ENCODE data around the gene PLA2G6.
A peak's percentile ranks its signal among the peaks of the same experiment; 100 is the strongest.

PLA2G6 gene, protein sequence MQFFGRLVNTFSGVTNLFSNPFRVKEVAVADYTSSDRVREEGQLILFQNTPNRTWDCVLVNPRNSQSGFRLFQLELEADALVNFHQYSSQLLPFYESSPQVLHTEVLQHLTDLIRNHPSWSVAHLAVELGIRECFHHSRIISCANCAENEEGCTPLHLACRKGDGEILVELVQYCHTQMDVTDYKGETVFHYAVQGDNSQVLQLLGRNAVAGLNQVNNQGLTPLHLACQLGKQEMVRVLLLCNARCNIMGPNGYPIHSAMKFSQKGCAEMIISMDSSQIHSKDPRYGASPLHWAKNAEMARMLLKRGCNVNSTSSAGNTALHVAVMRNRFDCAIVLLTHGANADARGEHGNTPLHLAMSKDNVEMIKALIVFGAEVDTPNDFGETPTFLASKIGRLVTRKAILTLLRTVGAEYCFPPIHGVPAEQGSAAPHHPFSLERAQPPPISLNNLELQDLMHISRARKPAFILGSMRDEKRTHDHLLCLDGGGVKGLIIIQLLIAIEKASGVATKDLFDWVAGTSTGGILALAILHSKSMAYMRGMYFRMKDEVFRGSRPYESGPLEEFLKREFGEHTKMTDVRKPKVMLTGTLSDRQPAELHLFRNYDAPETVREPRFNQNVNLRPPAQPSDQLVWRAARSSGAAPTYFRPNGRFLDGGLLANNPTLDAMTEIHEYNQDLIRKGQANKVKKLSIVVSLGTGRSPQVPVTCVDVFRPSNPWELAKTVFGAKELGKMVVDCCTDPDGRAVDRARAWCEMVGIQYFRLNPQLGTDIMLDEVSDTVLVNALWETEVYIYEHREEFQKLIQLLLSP

DNA sequence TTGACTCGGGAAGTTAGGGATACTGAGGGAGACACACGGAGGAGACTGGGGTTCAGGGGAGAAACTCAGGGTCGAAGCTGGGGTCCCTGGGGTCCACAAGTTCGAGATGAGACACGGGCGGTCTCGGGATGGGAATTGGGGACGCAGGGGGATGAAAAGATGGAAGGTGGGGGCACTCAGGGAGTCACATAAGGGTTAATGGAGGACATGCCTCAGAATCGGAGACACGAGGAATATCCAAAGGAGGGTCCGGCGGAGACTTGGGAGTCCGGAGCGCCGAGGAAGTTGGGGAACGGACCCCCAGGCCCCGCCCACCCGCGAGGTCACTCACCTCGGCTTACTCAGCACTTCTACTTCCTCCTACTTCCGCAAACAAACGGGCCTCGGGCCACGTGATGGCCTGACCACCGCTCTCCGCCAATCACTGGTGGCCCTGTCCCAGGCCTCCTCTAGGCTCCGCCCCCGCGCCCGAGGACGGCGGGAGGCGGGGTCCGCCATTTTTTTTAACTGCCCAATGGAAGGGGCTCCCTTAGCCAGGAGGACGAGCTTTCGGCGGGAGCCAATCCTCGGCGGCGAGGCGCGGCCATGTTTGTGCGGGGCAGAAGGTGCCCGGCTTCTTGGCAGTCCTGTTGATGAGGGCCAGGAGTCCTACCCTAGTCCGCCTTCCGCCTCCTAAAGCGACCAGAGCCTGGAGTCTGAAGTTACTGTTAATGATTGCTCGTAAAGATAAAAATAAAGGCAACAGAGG is at the start of gene PLA2G6:
PLA2G6 (minus strand) TSS at position 378 of the 748 bp plus-strand sequence. CDS start 12,404 bp downstream, outside the sequence.
- peak; percentile 97 for DNase-seq

DNA sequence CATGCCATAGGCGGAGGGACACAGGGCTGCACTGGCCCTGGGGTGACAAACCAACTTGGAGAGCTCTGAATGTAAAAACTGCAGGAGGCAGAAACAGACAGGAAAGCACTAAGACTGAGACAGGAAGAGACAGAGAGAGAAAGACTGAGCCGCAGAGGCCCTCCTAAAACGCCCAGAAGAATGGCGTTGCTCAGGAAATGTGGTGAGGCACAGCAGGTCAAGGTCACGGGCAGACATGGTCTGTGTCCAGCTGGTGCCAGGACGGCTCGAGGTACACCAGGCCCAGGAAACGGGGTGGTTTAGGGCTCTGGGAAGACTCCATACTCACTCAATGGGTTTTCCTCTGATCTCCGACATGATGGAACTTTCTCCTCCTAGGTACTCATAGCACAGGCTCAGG is 49.3 kb upstream of the PLA2G6 start:
- no peak for DNase-seq

DNA sequence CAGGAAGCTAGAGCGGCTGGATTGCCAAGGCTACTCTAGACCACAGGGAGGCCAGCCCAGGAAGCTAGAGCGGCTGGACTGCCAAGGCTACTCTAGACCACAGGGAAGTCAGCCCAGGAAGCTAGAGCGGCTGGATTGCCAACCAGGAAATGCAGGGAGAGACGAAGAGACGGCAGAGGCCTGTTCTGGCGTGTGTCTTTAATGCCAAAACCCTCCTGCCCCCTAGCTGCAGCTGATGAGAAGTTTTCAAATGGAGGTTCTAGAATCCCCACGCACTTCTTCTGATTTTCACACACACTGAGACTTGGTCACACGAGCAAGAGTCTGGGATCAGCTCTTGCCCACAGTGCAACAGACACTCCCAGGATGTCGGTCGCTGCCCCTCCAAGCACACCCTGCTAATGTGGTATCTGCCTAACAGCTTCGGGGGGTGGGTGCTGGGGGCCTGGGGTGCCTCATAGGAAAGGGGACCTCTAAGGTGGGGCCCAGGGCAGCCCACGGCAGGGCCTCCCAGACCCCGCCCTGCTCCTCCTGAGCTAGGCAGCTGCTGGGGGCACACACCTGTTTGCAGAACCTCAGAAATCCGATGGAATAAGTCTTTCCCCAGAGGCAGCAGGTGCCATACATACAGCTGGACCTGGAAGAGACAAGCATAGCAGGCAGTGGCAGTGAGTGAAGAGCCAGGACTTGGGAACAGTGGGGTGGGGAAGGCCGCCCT is 48.6 kb upstream of the PLA2G6 start:
- no peak for DNase-seq

DNA sequence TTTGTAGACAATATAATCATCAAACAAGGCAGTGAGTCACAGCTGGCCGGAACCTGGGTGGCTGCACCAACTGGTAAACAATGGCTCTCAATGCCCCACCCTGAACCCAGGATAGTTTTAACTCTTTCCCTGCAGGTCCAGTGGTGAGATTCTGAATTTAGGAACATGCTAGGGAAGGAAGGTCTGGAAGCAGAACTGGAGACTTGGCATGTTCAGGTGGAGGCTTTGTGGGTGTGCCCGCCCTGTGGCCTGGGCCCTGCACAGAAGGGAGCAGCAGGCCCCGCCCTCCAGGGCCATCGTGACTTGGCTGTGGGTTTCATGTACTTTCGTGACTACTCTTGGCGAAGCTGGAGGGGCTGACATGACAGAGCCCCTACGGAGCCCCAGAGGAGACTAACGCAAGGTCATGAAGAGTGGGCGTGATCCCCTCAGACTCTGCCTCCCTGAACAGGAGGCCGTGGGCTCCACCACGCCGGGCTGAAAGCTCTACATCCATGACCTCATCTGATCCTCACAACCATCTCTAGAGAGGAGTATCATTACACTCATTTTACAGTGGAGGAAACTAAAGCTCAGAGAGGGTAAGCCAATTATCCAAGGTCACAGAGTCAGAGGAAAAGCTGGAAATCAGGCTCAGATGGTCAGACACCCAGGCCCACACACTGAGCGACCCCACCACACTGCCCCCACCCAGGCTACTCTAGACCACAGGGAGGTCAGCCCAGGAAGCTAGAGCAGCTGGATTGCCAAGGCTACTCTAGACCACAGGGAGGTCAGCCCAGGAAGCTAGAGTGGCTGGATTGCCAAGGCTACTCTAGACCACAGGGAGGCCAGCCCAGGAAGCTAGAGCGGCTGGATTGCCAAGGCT is 47.5 kb upstream of the PLA2G6 start:
- DNase-seq: no peak

DNA sequence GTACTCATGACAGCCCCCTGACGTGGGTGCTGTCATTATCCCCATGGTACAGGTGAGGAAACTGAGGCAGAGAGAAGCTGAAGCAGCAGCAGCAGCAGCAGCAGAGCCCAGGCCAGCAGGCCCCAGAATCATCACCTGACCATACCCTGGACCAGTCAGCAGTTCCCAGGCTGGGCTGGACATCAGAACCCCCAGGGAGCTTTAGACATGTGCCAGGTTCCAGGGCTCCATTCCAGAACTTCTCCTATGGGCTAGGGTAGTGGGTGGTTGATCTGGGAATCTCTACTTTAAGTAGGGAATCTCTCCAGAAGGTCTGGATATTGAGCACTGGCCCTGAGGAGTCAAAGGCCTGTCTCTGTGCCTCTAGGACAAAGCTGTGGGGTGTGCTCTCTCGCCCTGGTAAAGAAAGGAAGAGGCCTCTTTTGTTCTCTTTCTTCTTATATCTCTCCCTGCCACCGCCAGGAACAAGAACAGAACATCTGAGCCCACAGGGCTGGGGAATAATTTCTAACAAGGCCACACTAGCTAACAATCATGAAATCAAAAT is 46.8 kb upstream of the PLA2G6 start:
- DNase-seq: no peak

DNA sequence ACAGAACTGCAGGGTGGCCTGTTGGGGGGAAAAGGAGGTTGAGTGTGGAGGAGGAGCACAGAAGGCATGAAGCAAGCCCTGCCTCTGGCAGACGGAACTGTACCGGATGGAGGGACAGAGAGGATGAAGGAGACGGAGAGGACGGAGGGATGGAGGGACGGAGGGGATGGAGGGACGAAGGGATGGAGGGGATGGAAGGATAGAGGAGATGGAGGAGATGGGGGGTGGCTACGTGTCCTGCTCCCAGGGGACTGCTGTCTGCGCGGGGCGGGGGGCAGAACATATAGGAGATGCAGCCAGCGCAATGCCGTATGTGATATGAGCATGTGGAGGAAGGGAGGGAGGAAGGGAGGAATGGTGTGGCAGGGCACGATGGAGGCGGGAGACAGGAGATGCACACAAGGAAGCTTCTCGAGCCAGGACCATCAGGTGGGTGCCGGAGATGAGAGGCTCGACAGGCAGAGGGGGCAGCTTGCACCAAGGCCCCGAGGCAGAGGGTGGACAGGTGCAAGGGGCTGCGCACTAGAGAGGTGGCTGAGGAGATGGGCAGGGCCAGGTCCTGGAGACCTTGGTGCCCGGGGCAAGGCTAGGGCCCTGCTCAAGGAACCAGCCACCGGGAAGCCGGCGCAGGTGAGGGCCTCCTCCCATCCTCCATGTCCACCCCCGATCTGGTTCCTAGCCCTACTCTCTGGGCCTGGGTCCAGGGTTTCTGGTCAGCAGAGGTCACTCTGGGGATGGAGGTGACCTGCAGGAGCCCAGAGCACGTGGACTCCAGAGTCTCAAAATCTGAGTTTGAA is 45.4 kb upstream of the PLA2G6 start:
- DNase-seq: no peak

DNA sequence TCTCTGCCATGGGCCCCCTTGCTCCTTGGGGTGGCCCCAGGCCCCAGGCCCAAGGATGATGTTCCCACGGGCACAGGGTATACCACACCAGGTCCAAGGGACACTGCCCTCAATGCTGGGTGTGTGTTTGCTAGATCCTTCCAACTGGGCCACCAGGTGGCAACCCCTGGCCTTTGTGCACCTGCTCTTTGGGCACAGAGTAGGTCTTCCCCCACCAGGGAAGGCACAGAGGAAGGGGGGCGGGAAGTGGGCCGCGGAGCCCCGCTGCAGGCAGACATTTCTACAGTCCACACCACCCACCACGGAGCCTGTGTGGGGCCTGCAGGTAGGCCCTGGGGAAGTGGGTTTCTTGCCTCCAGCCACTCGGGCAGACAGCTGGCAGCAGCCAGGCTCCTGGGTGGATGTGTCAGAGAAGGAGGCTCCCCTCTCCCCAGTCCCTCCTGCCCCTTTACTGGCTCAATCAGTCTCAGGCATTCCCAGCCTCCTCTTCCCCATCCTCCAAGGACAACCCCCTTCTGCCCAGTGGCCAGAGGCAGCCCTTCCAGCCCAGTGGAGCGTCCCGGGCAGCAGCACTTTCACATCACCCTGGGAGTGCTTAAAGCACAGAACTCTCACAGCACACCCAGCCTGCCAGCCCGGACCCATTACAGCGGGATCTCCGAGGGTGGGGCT is 41.8 kb upstream of the PLA2G6 start:
- no peak for DNase-seq

DNA sequence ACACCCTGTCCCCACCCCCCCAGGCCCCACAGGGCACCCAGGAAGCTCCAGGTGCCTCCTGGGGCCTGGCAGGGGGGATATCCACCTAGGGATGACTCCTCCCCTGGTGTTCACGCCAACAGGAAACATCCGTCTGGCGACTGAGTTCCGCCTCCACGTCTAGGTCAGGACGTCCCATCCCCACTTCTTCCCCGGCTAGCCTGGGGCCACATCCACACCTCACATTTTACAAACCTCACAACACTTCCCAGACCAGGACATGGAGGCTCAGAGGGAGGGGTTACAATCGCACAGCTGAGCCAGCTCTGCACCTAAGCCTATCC is 41.1 kb upstream of the PLA2G6 start:
- DNase-seq: no peak

DNA sequence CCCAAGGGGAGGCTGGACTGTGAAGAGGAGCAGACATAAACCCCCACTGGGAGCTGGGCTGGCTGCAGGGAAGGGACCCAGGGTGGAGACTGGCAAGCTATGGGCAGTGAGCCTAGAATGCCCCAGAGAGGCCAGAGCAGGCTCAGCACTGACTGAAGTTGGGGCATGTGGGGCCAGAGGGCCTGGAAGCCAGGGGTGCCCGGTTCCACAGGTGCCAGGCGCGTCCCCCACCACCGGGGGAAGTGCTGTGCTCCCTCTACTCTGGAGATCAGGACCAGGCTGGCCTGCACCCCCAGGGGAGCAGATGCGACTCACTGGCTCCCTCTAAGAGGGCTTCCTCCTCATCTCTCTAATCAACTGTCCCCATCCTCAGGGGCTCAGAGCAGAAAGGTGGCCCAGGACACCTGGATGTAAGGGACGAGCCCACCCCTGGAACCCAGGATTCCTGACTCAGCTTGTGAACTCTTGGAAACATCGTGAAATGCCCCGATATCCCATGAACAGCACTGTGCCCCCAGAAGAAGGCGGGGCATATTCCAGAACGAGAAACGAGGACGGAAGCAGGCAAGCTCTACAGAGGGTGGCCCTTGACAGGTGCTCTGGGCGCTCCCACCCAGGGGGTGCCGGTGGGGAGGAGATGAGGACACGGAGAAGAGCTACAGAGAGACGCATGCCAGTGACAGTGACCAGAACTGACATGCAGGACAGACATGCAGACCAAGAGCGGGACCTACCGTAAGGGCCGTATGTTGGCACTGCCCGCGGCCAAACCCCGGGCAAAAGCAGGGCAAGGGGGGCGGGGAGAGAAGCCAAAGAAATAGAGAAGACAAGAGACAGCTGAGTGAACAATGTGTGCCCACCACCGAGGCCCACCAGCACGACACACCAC is 40.5 kb upstream of the PLA2G6 start:
- DNase-seq: no peak

DNA sequence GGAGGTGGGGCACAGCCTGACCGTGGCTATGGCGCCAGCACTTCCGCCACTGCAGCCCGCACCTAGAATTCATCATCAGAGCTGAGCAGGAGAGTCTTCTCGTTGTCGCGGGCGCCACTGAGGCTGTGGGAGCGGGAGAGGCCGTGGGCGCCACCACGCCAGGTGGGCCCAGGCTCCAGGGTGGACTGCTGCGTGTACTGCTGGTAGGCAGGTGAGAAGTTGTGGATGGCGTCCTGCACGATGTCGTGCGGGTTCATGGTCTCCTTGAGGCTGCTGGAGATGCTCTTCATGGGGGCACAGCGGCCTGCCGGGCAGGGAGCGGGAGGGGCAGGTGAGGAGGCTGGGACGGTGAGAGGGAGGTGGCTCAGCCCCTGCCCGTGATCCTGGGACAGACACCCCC is 39.8 kb upstream of the PLA2G6 start:
- no peak for DNase-seq

DNA sequence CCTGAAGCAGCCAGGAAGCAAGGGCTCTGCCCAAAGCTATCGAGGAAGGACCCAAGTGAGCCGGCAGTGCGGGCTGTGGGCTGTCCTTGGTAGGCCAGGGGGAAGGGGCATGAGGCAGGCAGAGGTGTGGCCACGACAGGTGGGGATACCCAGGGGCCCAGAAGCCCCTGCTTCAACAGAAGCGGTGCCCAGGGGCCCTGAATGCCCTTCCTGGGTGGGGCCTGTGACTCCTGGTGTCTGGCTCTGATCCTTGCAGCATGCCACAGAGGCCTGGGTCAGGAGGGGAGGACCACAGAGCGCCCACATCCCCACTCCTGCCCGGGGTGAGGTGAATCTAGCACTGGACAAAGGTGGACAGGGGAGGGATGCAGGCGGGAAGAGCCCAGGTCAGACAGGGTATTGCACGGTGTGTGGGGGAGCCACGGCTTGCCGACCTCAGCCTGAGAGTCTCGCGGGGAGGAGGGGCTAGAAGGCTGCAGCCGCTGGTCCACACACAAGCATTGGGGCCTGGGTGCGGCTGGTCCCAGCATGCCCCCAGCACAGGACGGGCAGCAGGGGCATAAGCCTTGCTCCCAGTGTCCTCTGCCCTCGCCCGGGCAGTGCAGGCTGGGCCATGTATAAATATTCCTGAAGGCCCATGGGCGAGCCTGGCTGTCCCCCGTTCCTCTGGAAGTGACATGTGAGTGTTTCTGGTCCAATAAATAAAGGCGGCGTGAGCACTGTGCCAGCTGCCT is 39.2 kb upstream of the PLA2G6 start:
- DNase-seq: no peak

DNA sequence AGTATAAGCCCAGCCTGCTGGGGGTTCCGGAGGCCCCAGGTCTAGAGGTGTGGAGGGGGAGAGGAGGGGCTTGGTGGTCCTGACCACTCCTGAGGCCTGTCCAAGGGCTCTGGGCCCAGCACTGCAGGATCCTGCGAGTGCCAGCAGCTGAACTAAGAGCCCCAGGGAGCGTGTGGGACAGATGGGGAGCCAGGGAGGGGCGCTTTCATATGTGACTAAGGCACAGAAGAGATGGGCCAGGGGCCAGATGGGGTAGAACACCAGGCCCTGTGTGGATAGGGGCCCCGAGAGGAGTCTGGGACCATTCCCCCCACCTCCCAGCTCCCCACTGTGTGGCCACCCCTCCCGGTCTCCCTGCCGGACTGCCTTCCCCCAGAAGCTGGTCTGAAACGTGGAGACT is 38.5 kb upstream of the PLA2G6 start:
- no peak for DNase-seq

DNA sequence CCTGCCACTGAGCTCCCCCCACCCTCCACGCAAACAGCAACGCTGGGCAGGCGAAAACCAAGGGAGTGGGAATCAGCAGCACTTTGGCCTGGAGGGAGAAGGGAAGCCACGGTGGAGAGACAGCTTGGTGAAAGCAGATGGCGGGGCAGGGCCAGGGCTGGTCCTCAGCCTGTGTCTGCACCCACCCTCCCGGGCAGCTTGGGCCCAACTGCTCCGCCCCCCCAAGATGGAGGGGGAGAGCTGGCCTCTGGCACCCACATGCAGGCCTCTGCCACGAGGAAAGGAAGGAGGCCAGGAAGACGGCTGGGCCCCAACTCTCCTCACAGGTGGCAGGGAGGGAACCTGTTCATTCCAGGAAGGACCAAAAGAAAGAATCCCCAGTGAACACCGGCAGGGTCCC is 38.0 kb upstream of the PLA2G6 start:
- DNase-seq: no peak

DNA sequence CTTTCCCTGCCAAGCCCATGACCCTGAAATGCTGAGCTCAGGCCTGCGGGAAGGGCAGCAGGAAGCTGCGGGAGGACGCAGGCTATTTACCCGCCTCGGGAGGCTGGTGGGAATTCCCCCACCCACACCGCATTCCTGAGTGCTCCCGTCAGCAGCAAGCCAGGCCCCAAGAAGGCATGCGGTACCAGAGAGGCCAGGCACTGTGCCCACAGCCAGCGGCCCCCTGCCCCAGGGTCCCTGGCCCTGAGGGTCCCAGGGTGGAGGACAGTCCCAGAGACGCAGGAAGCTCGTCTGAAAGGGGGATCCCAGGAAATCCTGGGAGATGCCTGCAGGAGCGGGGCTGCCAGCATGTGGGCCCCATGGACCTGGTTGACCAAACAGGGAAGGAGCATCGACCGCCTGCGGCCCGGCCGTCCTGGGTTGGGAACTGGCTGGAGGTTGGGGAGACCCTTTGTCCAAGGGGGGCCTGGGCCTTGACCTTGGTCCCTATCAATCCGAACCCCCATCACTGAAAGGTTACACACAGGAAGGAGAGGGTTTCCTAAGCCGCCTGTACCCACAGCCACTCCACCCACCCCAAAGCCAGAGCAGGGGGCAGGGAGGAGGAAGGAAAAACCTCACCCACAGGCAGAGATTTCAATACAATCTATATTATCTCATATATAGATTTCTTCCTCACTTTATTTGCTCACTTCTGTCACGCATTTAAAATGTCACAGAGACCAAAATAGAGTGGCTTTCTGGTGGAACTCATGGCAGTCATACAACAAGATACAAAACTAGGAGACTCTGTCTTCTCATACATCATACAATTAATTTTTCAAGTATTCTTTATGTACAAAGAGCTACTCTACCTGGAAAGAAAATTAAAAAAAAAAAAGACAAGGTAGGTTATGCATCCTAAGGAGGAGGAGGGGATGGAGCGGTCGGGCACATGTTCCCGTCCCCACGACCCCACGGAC is 37.3 kb upstream of the PLA2G6 start:
- DNase-seq: no peak

DNA sequence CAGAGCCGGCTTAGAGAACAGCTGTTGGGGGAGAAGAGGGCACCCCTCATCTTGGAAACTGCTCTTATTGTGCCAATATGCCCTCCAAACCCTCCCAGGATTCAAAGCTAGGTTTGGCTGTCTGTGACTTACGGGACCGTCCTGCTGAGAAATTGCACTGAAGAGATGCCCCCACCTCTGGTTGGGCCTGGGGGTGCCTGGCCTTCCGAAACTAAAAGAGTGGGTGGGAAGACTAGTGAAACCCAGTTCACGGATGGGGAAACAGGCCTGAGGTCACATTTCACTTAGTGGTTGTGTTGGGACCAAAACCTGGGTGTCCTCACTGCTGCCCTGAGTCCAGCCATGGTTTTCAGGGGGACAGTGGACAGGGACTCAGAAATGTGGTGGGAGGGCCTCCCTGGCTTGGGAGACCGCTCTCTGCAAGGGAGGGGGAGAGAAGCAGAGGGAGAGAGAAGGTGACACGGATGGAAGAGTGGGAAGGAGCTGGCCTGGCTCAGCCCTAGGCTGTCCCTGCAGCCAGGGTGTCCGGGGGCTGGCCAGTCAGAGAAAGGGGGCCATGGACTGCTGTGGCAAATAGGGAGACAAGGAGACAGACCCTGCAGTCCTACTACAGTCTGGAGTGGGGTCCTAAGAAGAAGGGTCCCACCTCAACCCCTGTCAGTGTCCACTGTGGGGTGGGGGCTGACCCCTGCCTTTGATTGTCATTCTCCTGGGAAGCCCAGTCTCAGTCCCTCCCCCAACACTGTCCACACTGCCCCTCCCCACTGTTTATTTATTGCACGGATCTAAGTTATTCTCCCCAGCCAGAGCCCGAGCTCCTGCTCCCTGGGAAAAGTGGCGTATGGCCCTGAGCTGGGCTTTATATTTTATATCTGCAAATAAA is 33.8 kb upstream of the PLA2G6 start:
- no peak for DNase-seq
